Measurements from ENCODE around the gene RB1.

RB1 gene

DNA sequence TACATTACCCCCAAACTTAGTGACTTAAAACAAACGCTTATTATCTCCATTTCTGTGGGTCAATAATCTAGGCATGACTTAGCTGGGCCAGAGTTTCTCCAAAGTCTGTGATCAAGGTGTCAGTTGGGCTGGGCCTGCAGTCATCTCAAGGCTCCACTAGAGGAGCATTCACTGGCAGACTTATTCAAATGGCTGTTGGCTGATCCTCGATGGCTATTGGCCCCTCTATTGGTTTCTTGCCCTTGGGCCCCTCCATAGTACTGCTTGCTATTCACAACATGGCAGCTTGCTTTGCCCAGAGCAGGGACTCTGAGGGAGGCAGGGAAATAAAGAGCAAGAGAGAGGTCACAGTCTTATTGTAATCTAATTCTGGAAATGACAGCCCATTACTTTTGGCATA lies 171.7 kb downstream of the RB1 start:
- H3K4me3 ChIP-seq (ENCODE audit: low read depth, low read length), result no peak overlapping the region
- TF ChIP-seq, protein P1, sequence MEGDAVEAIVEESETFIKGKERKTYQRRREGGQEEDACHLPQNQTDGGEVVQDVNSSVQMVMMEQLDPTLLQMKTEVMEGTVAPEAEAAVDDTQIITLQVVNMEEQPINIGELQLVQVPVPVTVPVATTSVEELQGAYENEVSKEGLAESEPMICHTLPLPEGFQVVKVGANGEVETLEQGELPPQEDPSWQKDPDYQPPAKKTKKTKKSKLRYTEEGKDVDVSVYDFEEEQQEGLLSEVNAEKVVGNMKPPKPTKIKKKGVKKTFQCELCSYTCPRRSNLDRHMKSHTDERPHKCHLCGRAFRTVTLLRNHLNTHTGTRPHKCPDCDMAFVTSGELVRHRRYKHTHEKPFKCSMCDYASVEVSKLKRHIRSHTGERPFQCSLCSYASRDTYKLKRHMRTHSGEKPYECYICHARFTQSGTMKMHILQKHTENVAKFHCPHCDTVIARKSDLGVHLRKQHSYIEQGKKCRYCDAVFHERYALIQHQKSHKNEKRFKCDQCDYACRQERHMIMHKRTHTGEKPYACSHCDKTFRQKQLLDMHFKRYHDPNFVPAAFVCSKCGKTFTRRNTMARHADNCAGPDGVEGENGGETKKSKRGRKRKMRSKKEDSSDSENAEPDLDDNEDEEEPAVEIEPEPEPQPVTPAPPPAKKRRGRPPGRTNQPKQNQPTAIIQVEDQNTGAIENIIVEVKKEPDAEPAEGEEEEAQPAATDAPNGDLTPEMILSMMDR (IDR thresholded peaks at IDR 0.05; ENCODE audit: borderline replicate concordance, insufficient read depth, low read depth, low read length), result peak; percentile 11; the same call in 1 of the 2 replicates

DNA sequence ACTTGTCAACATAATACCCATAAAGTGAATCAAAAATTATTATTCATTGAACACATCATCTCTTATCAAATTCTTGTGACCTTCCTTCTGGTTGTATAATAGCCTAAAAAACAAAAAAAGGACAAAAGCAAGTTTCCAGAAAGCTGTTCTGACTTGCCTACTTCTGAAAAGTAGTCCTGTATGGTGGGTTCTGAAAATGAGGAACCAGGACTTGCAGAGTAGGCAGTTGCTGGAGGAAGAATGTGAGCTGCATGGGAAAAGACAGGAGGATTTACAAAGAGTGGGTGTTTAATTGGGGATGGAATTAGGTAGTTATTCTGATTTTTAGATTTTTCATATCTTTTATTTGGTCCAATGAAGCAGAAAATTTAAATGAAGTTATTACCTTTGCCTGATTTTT lies 172.7 kb downstream of the RB1 start:
- no peak overlapping the region for H3K4me3 ChIP-seq (ENCODE audit: low read depth, low read length)
- TF ChIP-seq, protein P1 (IDR thresholded peaks at IDR 0.05; ENCODE audit: borderline replicate concordance, insufficient read depth, low read depth, low read length), result no peak

DNA sequence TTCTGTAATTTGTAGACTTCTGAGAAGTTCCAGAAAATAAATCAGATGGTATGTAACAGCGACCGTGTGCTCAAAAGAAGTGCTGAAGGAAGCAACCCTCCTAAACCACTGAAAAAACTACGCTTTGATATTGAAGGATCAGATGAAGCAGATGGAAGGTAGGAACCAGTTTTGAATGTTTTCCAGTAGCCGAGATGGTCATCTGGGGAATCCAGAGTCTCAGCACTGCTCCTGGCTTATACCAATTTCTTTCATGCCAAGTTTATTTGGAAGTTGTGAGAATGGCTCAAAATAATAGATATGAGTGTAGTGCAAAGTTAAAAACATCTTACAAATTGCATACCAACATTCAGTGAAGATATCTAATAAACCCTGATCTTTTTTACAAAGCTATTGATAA lies 173.1 kb downstream of the RB1 start:
- TF ChIP-seq, protein P1 (IDR thresholded peaks at IDR 0.05; ENCODE audit: borderline replicate concordance, insufficient read depth, low read depth, low read length), result no peak
- no peak overlapping the region for H3K4me3 ChIP-seq (ENCODE audit: low read depth, low read length)

DNA sequence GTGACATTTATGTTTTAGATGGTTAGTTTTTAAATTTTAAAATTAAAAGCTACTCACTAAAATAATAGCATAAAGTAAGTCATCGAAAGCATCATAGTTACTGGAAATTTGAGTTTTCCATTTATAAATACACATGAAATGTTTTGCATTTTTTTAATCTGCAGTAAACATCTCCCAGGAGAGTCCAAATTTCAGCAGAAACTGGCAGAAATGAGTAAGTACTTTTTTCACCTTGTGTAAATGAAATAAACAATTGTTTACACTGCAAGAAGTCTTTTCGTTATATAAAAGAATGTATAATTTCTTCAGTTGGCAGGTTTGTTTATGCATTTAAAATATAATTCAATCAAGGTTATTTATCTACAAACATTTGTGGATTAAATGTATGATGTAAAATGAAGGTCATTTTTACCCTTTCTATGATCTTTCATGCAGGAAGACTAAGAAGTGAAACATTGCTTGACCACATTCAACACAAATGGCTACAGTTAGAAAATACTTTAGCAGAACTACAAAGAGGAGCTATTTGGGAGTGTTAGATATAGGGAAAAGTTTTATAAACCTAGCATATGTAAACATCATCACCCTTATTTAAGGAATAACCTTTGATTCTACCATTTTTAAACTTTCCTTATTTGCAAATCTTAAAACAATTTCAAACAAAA lies 173.8 kb downstream of the RB1 start:
- no peak overlapping the region for H3K4me3 ChIP-seq (ENCODE audit: low read depth, low read length)
- TF ChIP-seq, protein P1 (IDR thresholded peaks at IDR 0.05; ENCODE audit: borderline replicate concordance, insufficient read depth, low read depth, low read length), result no peak

DNA sequence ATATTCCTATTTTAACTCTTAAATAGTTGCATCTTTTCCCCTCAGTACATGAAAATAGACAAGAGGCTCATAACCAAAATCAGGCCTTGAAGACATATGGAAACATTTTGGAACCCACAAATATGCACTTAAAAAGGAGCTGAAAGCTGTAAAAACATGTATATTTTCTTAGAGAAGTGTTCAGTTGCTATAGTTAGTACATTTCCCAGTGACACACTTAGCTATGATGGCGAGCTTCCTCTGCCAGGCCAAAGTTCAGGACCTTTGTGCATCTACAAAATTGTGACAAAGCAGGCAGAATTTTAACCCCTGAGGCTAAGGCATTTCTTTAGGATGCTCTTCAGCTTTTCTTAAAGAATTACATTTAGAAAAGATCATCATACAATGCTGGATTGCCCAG lies 174.8 kb downstream of the RB1 start:
- no peak overlapping the region for H3K4me3 ChIP-seq (ENCODE audit: low read depth, low read length)
- TF ChIP-seq, protein P1 (IDR thresholded peaks at IDR 0.05; ENCODE audit: borderline replicate concordance, insufficient read depth, low read depth, low read length), result no peak

DNA sequence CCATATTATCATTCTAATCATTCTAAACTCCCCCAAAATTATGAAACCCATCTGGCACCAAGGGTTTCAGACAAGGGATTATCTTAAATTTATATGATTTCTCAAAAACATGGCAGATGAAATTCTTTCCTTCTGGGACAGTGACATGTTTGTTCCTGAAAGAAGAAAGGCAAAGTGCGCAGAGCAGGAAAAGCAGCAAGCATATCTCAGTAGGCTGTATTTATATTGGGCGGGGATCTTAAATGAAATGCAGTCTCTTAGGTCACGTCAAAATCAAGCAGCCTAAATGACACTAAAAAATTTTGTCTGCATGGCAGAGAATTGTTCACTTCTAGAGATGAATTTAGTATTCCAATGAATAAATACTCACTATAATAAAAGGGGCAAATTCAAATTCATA lies 180.0 kb downstream of the RB1 start:
- TF ChIP-seq, protein P1 (IDR thresholded peaks at IDR 0.05; ENCODE audit: borderline replicate concordance, insufficient read depth, low read depth, low read length), result no peak
- no peak overlapping the region for H3K4me3 ChIP-seq (ENCODE audit: low read depth, low read length)

DNA sequence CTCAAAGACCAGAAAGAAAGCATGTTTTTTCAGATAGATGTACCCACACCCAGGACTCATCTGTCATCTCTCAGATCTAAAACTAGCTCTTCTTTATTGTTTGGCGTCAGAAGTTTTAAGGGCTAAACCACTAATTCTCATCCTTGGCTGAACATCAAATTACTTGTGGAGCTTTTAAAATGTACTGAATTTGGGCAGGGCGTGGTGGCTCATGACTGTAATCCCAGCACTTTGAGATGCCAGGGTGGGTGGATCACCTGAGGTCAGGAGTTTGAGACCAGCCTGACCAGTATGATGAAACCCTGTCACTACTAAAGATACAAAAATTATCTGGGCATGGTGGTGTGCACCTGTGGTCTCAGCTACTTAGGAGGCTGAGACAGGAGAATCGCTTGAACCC lies 181.9 kb downstream of the RB1 start:
- TF ChIP-seq, protein P1 (IDR thresholded peaks at IDR 0.05; ENCODE audit: borderline replicate concordance, insufficient read depth, low read depth, low read length), result no peak
- no peak overlapping the region for H3K4me3 ChIP-seq (ENCODE audit: low read depth, low read length)
